ENCODE results near the gene SGMS1. TPM values are rescaled to one million over a fixed set of nuclear protein-coding genes. Genes with fewer than 3 reads are reported as not detected.
"Not testable (repeated sequence)": the region's sequence is repeated elsewhere in the genome, so short reads cannot be mapped to it uniquely, and the experiment has no call there.

Gene SGMS1
- total and polyA plus RNA-seq, 5 donors: 12.0 to 26.0 (median 24.5) TPM

GRCh38 chr10:50381642-50382041 is 242.1 kb downstream of the SGMS1 start:
- Histone ChIP-seq H3K4me3 (ENCODE audit: low read length) (no peak overlapping the region), H3K27me3 (ENCODE audit: control insufficient read depth, insufficient read depth) (no peaks in the 10 kb centered on the region), H3K9me3 (ENCODE audit: control insufficient read depth, low read length) (no peaks in the 10 kb centered on the region), H3K4me1 (ENCODE audit: control insufficient read depth, insufficient read depth, low read length) (peaks cover 7% of the 10 kb centered on the region), H3K27ac (ENCODE audit: low read length) (peak overlapping the region; percentile 8)
- intact Hi-C loops (cut with DNase I): no loop called here
- 32% methylated on average over 3 of the region's 3 CpGs for WGBS
- DNase-seq: no peak
- ATAC-seq: peak; percentile 61 to 62

GRCh38 chr10:50379616-50380015 is 244.1 kb downstream of the SGMS1 start:
- Histone ChIP-seq H3K4me3 (ENCODE audit: low read length) (no peak overlapping the region), H3K27me3 (ENCODE audit: control insufficient read depth, insufficient read depth) (no peaks in the 10 kb centered on the region), H3K4me1 (ENCODE audit: control insufficient read depth, insufficient read depth, low read length) (peaks cover 8% of the 10 kb centered on the region), H3K27ac (ENCODE audit: low read length) (no peak overlapping the region), H3K9me3 (ENCODE audit: control insufficient read depth, low read length) (no peaks in the 10 kb centered on the region)
- DNase-seq (peak in 2 of 3 donors; percentile 42 to 53), ATAC-seq (no peak)
- 32% methylated on average over 2 of the region's 2 CpGs for WGBS
- intact Hi-C loops (cut with DNase I): no loop called here

GRCh38 chr10:50375745-50376144 is 248.0 kb downstream of the SGMS1 start:
- H3K4me1 ChIP-seq (ENCODE audit: control insufficient read depth, insufficient read depth, low read length): peaks cover 8% of the 10 kb centered on the region
- no peak for DNase-seq
- H3K27ac ChIP-seq (ENCODE audit: low read length): no peak overlapping the region
- H3K9me3 ChIP-seq (ENCODE audit: control insufficient read depth, low read length): no peaks in the 10 kb centered on the region
- intact Hi-C loops (cut with DNase I): no loop called here
- no peaks in the 10 kb centered on the region for H3K27me3 ChIP-seq (ENCODE audit: control insufficient read depth, insufficient read depth)
- WGBS: over 99% methylated on average over 2 of the region's 2 CpGs
- ATAC-seq: no peak
- H3K4me3 ChIP-seq (ENCODE audit: low read length): no peak overlapping the region

GRCh38 chr10:50375051-50375452 is 248.7 kb downstream of the SGMS1 start:
- intact Hi-C loops (cut with DNase I): no loop called here
- DNase-seq (no peak), ATAC-seq (no peak)
- Histone ChIP-seq H3K27me3 (ENCODE audit: control insufficient read depth, insufficient read depth) (no peaks in the 10 kb centered on the region), H3K9me3 (ENCODE audit: control insufficient read depth, low read length) (no peaks in the 10 kb centered on the region), H3K4me1 (ENCODE audit: control insufficient read depth, insufficient read depth, low read length) (peaks cover 5% of the 10 kb centered on the region), H3K27ac (ENCODE audit: low read length) (peak overlapping the region; percentile 23), H3K4me3 (ENCODE audit: low read length) (no peak overlapping the region)

GRCh38 chr10:50373821-50374501 is 249.8 kb downstream of the SGMS1 start:
- Histone ChIP-seq H3K4me1 (ENCODE audit: control insufficient read depth, insufficient read depth, low read length) (peaks cover 5% of the 10 kb centered on the region), H3K27me3 (ENCODE audit: control insufficient read depth, insufficient read depth) (no peaks in the 10 kb centered on the region), H3K4me3 (ENCODE audit: low read length) (no peak overlapping the region), H3K27ac (ENCODE audit: low read length) (peak overlapping the region; percentile 82), H3K9me3 (ENCODE audit: control insufficient read depth, low read length) (no peaks in the 10 kb centered on the region)
- no peak for DNase-seq
- peak; percentile 40 to 68 for ATAC-seq
- WGBS: 21% methylated on average over 1 of the region's 1 CpG
- intact Hi-C loops (cut with DNase I): no loop called here

- H3K27me3 ChIP-seq (ENCODE audit: control insufficient read depth, insufficient read depth): no peaks in the 10 kb centered on the region
- H3K4me1 ChIP-seq (ENCODE audit: control insufficient read depth, insufficient read depth, low read length): peaks cover 5% of the 10 kb centered on the region
- no peaks in the 10 kb centered on the region for H3K9me3 ChIP-seq (ENCODE audit: control insufficient read depth, low read length)
- WGBS: 94% methylated on average over 1 of the region's 1 CpG
- DNase-seq: no peak
- no peak overlapping the region for H3K4me3 ChIP-seq (ENCODE audit: low read length)
- H3K27ac ChIP-seq (ENCODE audit: low read length): no peak overlapping the region
- no peak for ATAC-seq
- intact Hi-C loops (cut with DNase I): no loop called here
Measured at GRCh38 chr10:50369931-50370330, 253.8 kb downstream of the SGMS1 start.

- DNase-seq (no peak), ATAC-seq (peak in 1 of 2 donors; percentile 62)
- H3K27me3 ChIP-seq (ENCODE audit: control insufficient read depth, insufficient read depth): no peaks in the 10 kb centered on the region
- 88% methylated on average over 1 of the region's 1 CpG for WGBS
- no peak overlapping the region for H3K27ac ChIP-seq (ENCODE audit: low read length)
- no peaks in the 10 kb centered on the region for H3K4me1 ChIP-seq (ENCODE audit: control insufficient read depth, insufficient read depth, low read length)
- no peak overlapping the region for H3K4me3 ChIP-seq (ENCODE audit: low read length)
- intact Hi-C loops (cut with DNase I): no loop called here
- H3K9me3 ChIP-seq (ENCODE audit: control insufficient read depth, low read length): no peaks in the 10 kb centered on the region
Measured at GRCh38 chr10:50367732-50368131, 256.0 kb downstream of the SGMS1 start.

GRCh38 chr10:50366421-50366820 is 257.3 kb downstream of the SGMS1 start:
- ATAC-seq; H3K27me3 ChIP-seq (ENCODE audit: control insufficient read depth, insufficient read depth); intact Hi-C loops (cut with DNase I); H3K9me3 ChIP-seq (ENCODE audit: control insufficient read depth, low read length); DNase-seq; H3K27ac ChIP-seq (ENCODE audit: low read length); H3K4me1 ChIP-seq (ENCODE audit: control insufficient read depth, insufficient read depth, low read length); H3K4me3 ChIP-seq (ENCODE audit: low read length): not testable (repeated sequence)
- 95% methylated on average over 4 of the region's 4 CpGs for WGBS

- H3K27me3 ChIP-seq (ENCODE audit: control insufficient read depth, insufficient read depth); intact Hi-C loops (cut with DNase I); H3K4me3 ChIP-seq (ENCODE audit: low read length); DNase-seq; H3K4me1 ChIP-seq (ENCODE audit: control insufficient read depth, insufficient read depth, low read length); ATAC-seq; H3K27ac ChIP-seq (ENCODE audit: low read length); H3K9me3 ChIP-seq (ENCODE audit: control insufficient read depth, low read length): not testable (repeated sequence)
- 76% methylated on average over 3 of the region's 3 CpGs for WGBS
Measured at GRCh38 chr10:50364730-50365129, 259.0 kb downstream of the SGMS1 start.

GRCh38 chr10:50362547-50363125 is 261.1 kb downstream of the SGMS1 start:
- H3K9me3 ChIP-seq (ENCODE audit: control insufficient read depth, low read length): no peaks in the 10 kb centered on the region
- ATAC-seq (no peak), DNase-seq (no peak)
- 94% methylated on average over 2 of the region's 2 CpGs for WGBS
- intact Hi-C loops (cut with DNase I): no loop called here
- no peak overlapping the region for H3K27ac ChIP-seq (ENCODE audit: low read length)
- H3K4me1 ChIP-seq (ENCODE audit: control insufficient read depth, insufficient read depth, low read length): peaks cover 2% of the 10 kb centered on the region
- no peak overlapping the region for H3K4me3 ChIP-seq (ENCODE audit: low read length)
- no peaks in the 10 kb centered on the region for H3K27me3 ChIP-seq (ENCODE audit: control insufficient read depth, insufficient read depth)

- ATAC-seq (no peak), DNase-seq (no peak)
- Histone ChIP-seq H3K27me3 (ENCODE audit: control insufficient read depth, insufficient read depth) (no peaks in the 10 kb centered on the region), H3K4me1 (ENCODE audit: control insufficient read depth, insufficient read depth, low read length) (peaks cover 2% of the 10 kb centered on the region), H3K9me3 (ENCODE audit: control insufficient read depth, low read length) (no peaks in the 10 kb centered on the region), H3K4me3 (ENCODE audit: low read length) (no peak overlapping the region), H3K27ac (ENCODE audit: low read length) (no peak overlapping the region)
- intact Hi-C loops (cut with DNase I): no loop called here
- 96% methylated on average over 1 of the region's 1 CpG for WGBS
Measured at GRCh38 chr10:50361946-50362345, 261.8 kb downstream of the SGMS1 start.

Data from right cardiac atrium (tissue), 5 donors.